AG09309 (cell line): Measurements from ENCODE around the gene LYPD6.

ENCODE experiments used
- DNase-seq: peaks from one replicate; pipeline ENCODE4 v3.0.0-alpha.2; 2010; ENCODE audit warnings: low read depth
- H3K4me3 ChIP-seq: 2 replicates; pipeline ENCODE4 v1.5.1; 2011; ENCODE audit warnings: mild to moderate bottlenecking, low read depth, low read length, moderate library complexity; ENCODE audit not compliant: control insufficient read depth
- CTCF ChIP-seq: IDR thresholded peaks from 2 replicates; pipeline ENCODE4 v1.5.1; 2011; ENCODE audit warnings: mild to moderate bottlenecking, low read depth, low read length, inconsistent platforms; ENCODE audit not compliant: insufficient read depth, control insufficient read depth; ENCODE audit errors: missing control alignments

Gene LYPD6

GRCh38 chr2:149465873-149466272, 135.5 kb downstream of the LYPD6 start:
- no peak for TF ChIP-seq CTCF
- no peak overlapping the region for H3K4me3 ChIP-seq
- no peak for DNase-seq

- peak; percentile 18 for DNase-seq
- no peak for TF ChIP-seq CTCF
Observed at GRCh38 chr2:149466635-149467034, 136.2 kb downstream of the LYPD6 start.

GRCh38 chr2:149467436-149467835, 137.0 kb downstream of the LYPD6 start:
- H3K4me3 ChIP-seq, result no peak overlapping the region
- TF ChIP-seq CTCF, result no peak
- DNase-seq, result no peak

More at GRCh38 chr2:149466635-149467034, 136.2 kb downstream of the LYPD6 start:
- H3K4me3 ChIP-seq, result no peak overlapping the region

DNA sequence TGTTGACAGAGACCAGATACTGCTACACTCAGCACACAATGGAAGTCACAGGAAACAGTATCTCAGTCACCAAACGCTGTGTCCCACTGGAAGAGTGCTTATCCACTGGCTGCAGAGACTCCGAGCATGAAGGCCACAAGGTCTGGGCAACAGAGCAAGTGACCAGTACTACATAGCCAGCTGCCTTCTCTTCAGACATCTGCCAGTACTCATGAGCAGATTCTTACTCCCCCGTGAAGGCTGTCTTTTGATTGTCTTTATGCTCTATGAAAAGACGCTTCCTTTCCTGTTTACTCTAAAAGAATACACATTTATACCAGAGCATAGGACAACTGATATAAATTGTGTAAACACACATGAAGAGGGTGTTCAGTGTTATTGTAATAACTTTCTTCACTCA, 138.2 kb downstream of the LYPD6 start:
- no peak overlapping the region for H3K4me3 ChIP-seq
- no peak for TF ChIP-seq CTCF
- no peak for DNase-seq

GRCh38 chr2:149470046-149470445, 139.7 kb downstream of the LYPD6 start:
- DNase-seq, result no peak
- H3K4me3 ChIP-seq, result no peak overlapping the region
- TF ChIP-seq CTCF, result no peak

DNA sequence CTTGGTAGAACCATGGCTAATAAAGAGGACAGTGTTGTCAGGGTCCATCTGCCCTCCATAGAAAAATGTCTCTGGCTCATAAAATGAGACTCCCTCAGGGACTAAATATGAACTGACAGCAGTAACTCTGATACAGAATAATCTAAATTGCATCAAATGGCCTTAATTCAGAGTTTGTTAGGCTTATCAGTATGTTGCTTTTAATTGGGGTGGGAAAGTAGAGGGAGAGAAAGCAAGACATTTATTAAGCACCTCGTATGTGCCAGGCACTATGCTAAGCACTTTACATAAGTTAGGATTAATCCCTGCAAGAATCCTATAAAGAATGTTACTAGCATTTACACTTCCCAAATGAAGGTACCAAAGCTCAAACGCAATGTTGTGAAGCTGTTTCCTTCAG, 142.0 kb downstream of the LYPD6 start:
- TF ChIP-seq CTCF, result no peak
- no peak for DNase-seq
- H3K4me3 ChIP-seq, result no peak overlapping the region

DNA sequence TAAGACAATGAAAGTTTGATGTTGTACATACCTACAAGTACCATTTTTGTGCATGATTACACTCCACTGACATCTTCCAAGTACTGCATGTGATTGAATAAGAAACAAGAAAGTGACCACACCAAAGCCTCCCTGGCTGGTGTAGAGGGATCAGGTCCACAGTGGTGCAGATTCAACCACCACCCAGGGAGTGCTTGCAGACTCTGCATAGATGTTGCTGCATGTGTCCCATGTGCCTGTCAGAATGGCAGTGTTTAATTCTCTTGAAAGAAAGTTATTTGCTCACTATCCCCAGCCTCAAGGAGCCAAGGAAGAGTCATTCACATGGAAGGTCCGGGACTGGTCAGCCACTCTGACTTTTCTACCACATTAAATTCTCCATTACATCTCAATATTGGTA, 142.7 kb downstream of the LYPD6 start:
- no peak for DNase-seq
- no peak overlapping the region for H3K4me3 ChIP-seq
- no peak for TF ChIP-seq CTCF
